ENCODE results near the gene FNDC3A.
"Not testable (repeated sequence)": the region's sequence is repeated elsewhere in the genome, so short reads cannot be mapped to it uniquely, and the experiment has no call there.

Gene FNDC3A

GRCh38 chr13:49040872-49041271 lies 65.2 kb downstream of the FNDC3A start:
- in situ Hi-C loops (cut with MboI; ENCODE audit: low sequenced_read_pairs), result no loop called here

GRCh38 chr13:49042476-49042875 lies 66.8 kb downstream of the FNDC3A start:
- in situ Hi-C loops (cut with MboI; ENCODE audit: low sequenced_read_pairs), result no loop called here

- in situ Hi-C loops (cut with MboI; ENCODE audit: low sequenced_read_pairs), result no loop called here
These were observed 68.3 kb downstream of the FNDC3A start for GRCh38 chr13:49044008-49044407.

- in situ Hi-C loops (cut with MboI; ENCODE audit: low sequenced_read_pairs), result no loop called here
These were observed 69.1 kb downstream of the FNDC3A start for GRCh38 chr13:49044836-49045235.

GRCh38 chr13:49046002-49046401 lies 70.3 kb downstream of the FNDC3A start:
- in situ Hi-C loops (cut with MboI; ENCODE audit: low sequenced_read_pairs), result no loop called here

GRCh38 chr13:49046519-49046918 lies 70.8 kb downstream of the FNDC3A start:
- in situ Hi-C loops (cut with MboI; ENCODE audit: low sequenced_read_pairs), result no loop called here

- in situ Hi-C loops (cut with MboI; ENCODE audit: low sequenced_read_pairs), result no loop called here
These were observed 77.1 kb downstream of the FNDC3A start for GRCh38 chr13:49052813-49053212.

- in situ Hi-C loops (cut with MboI; ENCODE audit: low sequenced_read_pairs), result no loop called here
These were observed 77.5 kb downstream of the FNDC3A start for GRCh38 chr13:49053215-49053614.

- in situ Hi-C loops (cut with MboI; ENCODE audit: low sequenced_read_pairs), result no loop called here
These were observed 78.2 kb downstream of the FNDC3A start for GRCh38 chr13:49053906-49054305.

- in situ Hi-C loops (cut with MboI; ENCODE audit: low sequenced_read_pairs), result no loop called here
These were observed 79.3 kb downstream of the FNDC3A start for GRCh38 chr13:49055021-49055420.

- in situ Hi-C loops (cut with MboI; ENCODE audit: low sequenced_read_pairs), result no loop called here
These were observed 81.5 kb downstream of the FNDC3A start for GRCh38 chr13:49057176-49057575.

- in situ Hi-C loops (cut with MboI; ENCODE audit: low sequenced_read_pairs), result no loop called here
These were observed 83.0 kb downstream of the FNDC3A start for GRCh38 chr13:49058761-49059160.

- in situ Hi-C loops (cut with MboI; ENCODE audit: low sequenced_read_pairs), result no loop called here
These were observed 85.1 kb downstream of the FNDC3A start for GRCh38 chr13:49060678-49061387.

- in situ Hi-C loops (cut with MboI; ENCODE audit: low sequenced_read_pairs), result not testable (repeated sequence)
These were observed 85.7 kb downstream of the FNDC3A start for GRCh38 chr13:49061388-49061752.

- in situ Hi-C loops (cut with MboI; ENCODE audit: low sequenced_read_pairs), result no loop called here
These were observed 86.7 kb downstream of the FNDC3A start for GRCh38 chr13:49062297-49062896.

GRCh38 chr13:49063011-49063410 lies 87.3 kb downstream of the FNDC3A start:
- in situ Hi-C loops (cut with MboI; ENCODE audit: low sequenced_read_pairs), result no loop called here

- in situ Hi-C loops (cut with MboI; ENCODE audit: low sequenced_read_pairs), result no loop called here
These were observed 87.8 kb downstream of the FNDC3A start for GRCh38 chr13:49063497-49063896.

- in situ Hi-C loops (cut with MboI; ENCODE audit: low sequenced_read_pairs), result no loop called here
These were observed 88.8 kb downstream of the FNDC3A start for GRCh38 chr13:49064476-49064875.

GRCh38 chr13:49066856-49067255 lies 91.1 kb downstream of the FNDC3A start:
- in situ Hi-C loops (cut with MboI; ENCODE audit: low sequenced_read_pairs), result no loop called here

- in situ Hi-C loops (cut with MboI; ENCODE audit: low sequenced_read_pairs), result not testable (repeated sequence)
These were observed 92.8 kb downstream of the FNDC3A start for GRCh38 chr13:49068498-49068897.

- in situ Hi-C loops (cut with MboI; ENCODE audit: low sequenced_read_pairs), result not testable (repeated sequence)
These were observed 94.3 kb downstream of the FNDC3A start for GRCh38 chr13:49070021-49070420.

GRCh38 chr13:49071341-49071937 lies 95.7 kb downstream of the FNDC3A start:
- in situ Hi-C loops (cut with MboI; ENCODE audit: low sequenced_read_pairs), result no loop called here

Data from HL-60/S4 treated with retinoic acid at 250 ng/mL for 4 days and 3 days (cell line).